Right kidney (tissue), 1 donor: ENCODE results near the gene DRC7.
"Not testable (repeated sequence)": the region's sequence is repeated elsewhere in the genome, so short reads cannot be mapped to it uniquely, and the experiment has no call there.

Source experiments
- DNase-seq: peaks from one replicate; pipeline ENCODE4 v3.0.0-alpha.2; 2016

DRC7 gene

DNA sequence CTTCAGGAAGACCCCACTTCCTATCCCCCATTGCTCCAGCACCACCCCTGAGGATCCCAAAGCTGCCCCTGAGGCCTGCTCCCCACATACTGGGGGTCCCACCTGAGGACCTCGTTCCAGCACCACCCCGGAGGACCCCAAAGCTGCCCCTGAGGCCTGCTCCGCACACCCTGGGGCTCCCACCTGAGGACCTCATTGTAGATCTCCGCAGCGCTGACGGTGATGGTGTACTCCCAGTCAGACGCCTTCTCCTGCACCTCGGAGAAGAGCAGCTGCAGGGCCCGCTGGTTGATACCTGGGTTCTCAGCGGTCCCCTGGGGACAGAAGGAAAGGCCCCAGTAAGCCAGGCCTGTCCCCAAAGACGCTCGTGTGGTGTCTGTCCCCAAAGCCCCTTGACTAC lies 67.4 kb downstream of the DRC7 start:
- no peak for DNase-seq

DNA sequence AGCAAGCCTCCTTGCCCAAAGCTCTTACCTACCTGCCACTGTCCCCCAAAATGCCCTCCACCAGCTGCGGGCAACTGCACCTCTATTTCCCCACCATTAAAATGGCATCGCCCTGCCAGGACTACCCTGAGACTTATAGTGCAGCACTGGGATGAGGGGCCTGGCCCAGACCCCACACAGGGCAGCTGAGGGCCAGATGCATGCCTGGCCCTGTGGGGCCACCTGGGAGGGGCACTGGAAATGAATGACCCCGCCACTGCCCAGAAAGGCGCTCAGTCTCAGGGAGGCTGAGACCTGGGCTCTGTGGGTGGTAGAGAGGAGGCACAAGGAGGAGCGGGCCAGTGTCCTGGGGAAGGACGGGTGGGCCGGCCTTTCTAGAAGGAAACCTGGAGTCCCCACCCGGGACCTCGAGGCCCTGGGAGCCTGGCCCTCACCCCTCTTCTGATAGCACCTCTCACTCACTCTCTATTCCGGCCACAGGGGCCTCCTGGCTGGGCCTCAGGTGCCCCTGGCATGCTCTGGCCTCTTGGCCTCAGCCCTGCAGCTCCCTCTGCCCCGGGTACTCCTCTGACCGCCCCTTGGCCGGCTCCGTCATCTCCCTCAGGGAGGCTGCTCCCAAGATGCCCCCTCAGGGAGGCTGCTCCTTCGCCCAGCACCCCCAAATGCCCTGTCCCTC lies 67.9 kb downstream of the DRC7 start:
- no peak for DNase-seq

DNA sequence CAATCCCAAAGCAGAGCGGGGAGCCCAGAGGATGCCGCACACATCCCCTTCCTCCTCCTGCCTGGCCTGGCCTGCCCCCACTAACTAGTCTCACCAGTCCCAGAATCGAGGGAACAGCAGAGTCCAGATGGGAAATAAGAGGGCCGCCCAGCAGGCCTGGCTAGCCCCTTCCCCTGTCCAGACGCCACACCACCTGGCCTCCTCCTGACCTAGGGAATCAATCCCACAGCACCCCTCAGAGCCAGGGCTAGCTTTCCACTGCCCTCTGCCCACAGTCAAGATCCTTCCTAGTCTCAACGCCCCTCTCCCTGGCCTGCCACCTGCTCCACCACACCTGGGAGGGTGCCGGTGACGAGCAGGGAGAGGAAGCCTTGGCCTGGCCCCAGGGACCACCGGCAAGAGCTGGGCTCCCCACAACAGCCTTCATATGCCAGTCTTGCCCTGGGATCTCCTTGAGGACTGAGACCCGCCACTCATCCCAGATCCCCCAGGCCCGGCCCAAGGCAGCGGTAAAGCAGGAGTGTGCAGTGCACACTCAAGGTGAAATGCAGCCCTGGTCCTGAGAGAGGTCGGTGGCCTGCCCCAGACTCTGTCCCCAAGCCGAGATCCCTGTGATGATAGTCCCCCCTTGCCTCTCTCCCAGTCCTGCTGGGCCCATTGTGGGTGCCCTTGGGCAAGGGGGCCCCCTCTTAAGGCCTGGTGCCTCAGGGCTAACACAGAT lies 68.8 kb downstream of the DRC7 start:
- no peak for DNase-seq

DNA sequence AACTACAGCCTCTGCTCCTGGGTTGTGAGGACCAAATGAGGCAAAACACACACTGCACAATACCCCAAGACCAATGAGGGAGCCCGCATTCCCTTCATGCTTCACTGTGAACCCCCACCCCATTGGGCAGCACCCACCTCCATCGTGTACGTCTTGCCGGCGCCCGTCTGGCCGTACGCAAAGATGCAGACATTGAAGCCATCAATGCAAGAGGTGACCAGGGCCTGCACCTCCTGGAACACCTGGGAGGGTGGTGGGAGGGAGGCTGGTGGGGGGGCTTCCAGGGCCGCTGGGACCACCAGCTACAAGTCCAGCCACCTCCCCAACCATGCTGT lies 69.4 kb downstream of the DRC7 start:
- no peak for DNase-seq

DNA sequence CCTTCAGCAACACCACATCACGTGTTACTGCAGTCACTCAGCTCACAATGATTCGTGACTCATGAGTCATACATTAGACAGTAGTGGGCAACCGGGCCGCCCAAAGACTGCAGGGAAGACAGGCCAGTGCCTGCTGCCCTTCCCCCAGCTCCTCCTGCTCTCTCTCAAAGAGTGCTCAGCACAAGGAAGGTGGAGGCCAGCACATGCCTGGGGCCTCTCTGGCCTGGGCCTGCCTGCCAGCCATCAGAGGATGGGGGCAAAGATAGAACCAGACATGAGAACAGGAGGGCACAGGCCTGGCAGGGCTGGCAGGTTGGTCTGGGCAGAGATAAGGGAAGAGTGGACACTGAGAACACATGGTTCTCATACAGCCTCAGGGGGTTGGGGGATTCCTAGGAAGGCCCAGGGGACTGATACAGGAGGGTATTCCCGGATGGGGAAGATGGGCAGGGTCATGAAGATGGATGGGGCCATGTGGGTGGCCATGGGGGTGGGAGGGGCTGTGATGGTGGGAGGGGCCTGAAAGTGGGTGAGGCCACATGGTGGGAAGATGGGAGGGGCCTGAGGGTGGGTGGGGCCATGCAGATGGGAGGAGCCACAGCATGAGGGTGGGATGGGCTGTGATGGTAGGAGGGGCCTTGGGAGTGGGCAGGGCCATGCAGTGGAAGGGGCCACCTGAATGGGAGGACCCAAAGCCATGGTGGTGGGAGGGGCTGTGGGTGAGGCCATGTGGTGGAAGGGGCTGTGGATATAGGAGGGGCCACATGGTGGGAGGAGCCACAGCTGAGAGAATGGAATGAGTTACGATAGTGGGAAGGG lies 69.9 kb downstream of the DRC7 start:
- no peak for DNase-seq

DNA sequence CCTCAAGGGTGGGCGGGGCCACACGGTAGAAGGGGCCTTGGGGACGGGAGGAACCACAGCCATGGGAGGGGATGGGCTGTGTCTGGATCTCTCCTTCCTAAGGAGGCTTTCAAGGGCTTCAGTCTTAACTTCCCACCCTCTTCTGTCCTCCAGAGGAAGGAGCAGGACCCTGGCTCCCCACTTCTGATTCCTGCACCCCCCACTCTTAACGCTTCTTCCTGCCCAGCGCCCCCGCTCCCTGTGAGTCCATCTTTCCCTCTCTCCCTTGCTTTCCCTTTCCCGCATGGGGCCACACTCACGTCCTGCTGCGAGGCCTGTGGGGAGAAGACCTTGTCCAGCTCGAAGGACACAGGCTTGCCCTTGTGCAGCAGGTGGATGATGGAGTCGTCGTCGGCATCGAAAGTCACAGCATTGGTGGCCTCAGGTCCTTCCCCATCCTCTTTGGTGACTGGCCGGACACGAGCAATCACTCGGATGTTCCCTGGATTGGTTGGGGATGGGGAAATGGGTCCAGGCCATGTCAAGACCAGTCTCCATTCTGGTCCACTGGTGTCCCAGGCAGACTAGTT lies 70.6 kb downstream of the DRC7 start:
- DNase-seq: no peak

DNA sequence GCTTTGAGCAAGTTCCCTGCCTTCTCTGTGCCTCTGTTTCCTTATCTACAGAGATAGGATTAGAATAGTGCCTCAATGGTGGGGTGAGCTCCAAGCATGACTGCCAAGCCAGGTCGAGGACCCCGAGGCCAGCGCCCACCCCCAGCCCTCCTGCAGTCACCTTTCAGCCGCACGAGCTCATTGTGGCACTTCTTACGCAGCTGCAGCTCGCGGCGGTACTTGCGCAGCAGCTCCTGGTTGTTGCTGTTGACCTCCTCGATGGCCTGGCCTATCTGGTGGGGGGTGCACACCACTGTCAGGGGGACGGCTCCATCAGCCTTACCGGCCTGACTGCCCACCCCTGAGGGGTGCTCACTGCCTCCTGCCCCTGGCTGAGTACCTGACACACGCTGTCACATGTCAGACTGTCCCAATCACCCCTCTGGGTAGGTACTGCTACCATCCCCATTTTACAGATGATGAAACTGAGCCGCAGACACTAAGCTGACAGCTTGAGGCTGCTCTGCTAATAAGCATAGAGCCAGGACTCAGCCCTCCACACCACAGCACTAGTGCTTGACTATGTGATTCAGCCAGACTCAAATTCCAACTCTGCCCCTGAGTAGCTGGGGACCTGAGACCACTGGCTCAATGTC lies 72.2 kb downstream of the DRC7 start:
- no peak for DNase-seq

DNA sequence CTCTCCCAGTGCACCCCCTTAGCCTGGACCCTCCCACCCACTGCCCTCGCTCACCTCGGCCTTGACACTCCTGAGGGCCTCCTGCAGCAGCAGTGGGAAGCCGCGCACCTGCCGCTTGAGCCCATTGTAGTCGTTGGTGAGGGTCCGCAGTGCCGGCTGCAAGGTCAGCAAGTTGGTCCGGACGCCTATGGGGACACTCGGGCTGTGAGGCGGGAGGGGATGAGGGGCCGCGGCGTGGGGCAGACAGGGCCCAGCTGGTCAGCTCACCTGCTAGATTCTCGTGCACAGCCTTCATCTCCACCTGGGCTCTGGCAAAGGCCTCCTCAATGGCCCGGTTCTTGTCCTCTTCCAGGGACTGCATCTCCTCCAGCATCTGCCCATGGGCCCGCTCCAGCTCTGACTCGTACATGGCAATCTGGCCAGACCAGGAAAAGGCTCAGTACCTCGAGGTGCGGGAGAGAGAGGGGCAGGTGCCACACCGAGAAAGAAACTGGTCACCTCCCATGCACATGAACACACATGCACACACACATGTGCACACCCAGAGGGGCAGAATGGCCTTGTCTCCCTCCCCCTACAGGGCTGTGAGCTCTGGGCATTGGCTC lies 75.0 kb downstream of the DRC7 start:
- no peak for DNase-seq

DNA sequence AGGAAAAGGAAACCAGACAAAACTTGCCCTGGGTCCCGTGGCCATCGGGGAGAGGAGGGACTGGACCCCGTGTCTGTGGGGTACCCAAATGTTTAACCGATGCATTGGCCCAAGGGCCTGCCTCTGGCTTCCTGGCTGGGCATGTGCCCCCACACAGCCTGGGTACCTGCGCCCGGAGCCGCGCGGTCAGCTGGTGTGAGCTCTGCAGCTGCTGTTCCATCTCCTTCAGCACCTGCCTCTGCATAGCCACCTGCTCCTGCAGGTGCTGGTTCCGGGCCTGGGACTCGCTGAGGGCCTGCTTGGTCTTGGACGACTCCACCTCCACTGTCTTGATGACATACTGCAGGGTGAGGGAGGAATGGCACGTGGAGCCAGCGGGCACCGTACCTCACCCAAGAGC lies 75.8 kb downstream of the DRC7 start:
- no peak for DNase-seq

DNA sequence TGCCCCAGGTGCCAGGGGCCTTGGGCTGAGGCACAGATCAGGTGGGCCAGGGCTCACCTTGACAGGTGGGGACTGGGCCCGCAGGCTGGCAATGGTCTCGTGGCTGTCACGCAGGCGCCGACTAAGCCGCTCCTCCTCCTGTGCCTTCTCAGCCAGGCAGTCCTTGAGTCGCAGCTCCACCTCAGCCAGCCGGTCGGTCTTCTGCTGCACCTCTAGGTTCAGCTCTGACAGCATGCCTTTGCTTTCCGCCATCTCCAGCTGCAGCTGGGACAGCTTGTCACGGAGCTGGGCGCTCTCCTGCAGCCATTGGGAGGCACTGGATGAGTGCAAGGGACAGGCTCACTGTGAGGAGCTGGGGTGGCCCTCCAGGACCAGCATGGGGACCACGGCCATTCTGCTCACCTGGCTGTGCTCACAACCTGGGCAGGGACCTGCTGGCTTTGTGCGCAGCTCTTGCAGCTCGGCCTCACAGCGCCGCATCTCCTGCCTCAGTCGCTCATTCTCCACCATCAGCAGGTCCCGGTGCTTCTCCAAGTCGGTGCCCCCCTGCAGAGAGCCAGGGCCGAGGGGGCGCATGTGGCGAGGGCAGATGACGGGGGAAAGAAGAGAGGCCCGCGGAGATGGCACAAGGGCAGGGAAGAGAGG lies 76.7 kb downstream of the DRC7 start:
- no peak for DNase-seq

DNA sequence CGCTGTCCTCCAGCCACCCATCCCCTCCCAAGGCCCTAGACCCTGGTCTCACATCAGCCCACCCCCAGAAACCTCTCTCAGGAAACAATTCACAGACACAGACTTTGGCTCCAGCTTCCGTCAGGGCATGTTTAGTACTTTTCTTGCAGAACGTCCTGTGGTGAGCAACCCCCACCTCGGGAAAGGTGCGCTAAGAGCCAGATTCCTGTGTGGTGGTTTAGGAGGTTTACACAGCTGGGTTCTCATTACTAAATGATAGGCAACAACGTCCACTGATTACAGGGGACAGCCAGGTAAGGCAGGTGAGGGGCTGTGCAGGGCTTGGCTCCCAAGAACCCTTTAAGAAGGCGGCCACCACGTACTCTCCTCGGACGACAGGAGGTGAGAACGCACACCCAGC lies 78.4 kb downstream of the DRC7 start:
- no peak for DNase-seq

DNA sequence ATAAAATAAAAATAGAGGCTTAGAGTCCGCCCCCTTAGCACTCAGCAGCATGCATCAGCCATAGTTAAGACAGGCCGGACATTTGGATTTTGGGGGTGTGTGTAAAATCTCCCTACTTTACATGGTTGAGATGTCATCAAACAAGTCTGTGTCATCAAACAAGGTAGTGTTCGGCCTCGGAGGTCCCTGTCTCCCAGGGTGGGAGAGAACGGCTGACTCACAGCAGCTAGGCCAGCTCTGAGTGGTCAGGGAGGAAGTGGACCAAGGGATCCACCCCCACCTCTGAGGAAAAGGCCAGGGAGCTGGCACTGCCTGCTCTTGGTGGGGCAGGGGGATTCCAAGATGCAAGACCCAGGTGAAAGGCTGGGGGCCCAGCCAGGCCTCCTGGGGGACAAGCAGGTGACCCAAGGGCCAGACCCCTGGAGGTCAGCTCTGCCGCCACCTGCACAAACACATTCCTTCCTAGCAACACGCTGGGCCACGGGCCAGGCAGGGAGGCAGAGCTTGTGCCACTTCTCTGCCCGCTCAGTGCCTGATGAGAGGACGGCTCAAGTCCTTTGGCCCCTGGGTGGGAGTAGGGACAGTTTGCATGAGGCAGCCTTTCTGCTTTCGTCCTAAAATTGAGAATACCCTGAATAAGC lies 79.2 kb downstream of the DRC7 start:
- no peak for DNase-seq

DNA sequence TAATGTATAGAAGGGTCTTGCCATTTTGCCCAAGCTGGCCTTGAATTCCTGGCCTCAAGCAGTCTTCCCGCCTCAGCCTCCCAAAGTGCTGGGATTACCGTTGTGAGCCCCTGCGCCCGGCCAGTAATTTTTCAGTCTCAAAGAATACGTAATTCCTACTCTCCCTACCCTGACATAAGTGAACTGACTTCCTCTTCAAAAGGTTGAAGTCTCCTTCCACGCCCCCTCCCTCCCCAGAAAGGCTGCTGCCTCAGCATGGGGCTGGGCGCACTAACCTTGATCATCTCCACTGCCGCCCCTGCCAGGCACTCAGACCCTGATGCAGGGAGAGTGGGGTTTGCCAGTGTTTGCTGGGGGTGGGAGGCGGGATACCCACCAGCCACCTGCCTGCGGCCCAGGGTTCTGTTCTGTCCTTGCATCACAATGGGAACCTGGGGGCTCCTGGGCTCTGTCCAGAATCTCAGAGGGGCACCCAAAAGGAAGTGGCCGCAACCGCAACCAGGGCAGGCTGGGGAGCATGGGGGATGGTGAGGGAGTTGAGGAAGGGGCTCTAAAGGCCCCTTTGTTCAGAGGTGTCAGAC lies 80.2 kb downstream of the DRC7 start:
- DNase-seq: no peak

DNA sequence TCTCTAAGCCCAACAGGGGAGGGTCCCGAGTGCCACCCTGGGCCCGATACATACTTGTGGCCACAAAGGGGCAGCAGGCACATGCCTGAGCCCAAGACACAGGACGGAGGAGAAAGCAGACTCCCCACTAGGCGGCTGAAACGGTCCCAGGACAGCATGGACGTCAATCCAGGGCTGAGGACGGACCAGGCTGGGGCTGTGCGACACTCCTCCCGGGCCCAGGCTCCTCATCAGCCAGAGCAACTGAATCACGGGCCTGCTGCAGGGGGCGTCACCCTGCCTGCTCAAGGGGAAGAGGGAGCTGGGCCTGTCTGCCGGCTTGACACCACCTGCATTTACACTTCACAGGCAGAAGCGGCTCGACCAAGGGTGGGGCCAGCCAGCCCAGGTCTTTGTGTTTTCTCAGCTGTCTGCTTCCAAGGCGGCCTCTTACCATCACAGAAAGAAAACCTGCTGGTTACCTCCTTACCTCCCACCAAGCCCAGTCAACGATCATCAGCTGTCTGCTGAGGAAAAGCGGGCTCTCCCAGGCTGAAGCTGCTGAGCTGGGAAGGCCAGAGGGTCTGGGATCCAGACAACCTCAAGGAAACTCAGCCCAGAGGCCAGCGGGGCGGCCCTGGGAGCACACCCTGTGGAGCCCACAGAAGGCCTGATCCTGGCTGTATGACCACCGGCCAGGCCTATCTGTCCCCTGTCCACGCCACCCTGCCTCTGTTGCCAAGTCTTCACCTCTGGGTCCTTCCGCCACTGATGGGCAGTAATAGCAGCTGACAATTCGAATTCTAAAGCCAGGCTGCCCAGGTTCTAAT lies 81.3 kb downstream of the DRC7 start:
- no peak for DNase-seq

DNA sequence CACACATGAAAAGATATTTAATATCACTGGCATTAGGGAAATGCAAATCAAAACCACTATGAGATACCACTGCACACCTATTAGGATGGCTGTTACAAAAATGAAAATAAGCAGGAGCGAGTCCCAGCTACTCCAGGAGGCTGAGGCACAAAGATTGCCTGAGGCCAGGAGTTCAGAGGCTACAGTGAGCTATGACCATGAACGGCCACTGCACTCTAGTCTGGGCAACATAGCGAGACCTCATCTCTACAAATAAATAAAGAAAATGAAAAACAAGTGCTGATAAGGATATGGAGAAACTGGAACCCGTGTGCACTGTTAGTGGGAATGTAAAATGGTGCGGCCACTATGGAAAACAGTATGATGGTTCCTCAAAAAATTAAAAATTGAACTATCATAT lies 84.1 kb downstream of the DRC7 start:
- no peak for DNase-seq

DNA sequence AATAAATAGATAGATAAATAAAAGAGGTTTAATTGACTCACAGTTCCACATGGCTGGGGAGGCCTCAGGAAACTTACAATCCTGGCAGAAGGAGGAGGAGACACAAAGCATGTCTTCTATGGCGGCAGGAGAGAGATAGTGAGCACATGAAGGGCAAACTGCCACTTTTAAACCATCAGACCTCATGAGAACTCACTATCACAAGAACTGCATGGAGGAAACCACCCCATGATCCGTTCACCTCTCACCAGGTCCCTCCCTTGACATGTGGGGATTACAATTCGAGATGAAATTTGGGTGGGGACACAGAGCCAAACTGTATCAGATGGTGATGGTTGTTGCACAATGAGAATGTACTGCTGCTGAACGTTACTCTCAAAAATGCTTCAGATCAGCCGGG lies 85.2 kb downstream of the DRC7 start:
- DNase-seq: not testable (repeated sequence)

DNA sequence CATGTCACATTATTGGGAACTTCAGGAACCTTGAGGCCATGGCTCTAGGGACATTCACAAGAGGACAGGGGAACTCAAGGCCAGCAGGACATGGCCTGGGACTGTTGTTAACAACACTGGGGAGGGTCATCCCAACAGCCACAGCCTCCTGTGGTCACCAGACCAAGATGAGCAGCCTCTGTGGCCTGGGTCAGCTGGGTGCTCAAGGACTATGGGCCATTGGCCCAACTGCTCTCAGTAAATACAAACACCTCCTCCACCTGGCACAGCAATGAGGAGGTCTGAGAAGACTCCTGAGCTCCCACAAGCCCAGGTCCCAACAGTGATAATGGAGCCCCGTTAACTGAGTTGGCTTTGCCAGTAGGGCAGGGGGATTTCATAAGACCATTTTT lies 86.7 kb downstream of the DRC7 start:
- no peak for DNase-seq
